HG03342 (cell line): ENCODE data around the gene RELT.
A peak's percentile ranks its signal among the peaks of the same experiment; 100 is the strongest.

Experiments used
- ATAC-seq: cut with Tn5 transposase; IDR thresholded peaks from one replicate; pipeline ENCODE4 v1.9.1; 2021; ENCODE audit warnings: mild to moderate bottlenecking, moderate library complexity; ENCODE audit not compliant: unreplicated experiment

The RELT gene

GRCh38 chr11:73376160-73376802 is at the start of gene RELT:
TSS of gene RELT (plus strand) at chr11:73376399. CDS start at chr11:73389137, 12,738 bp downstream.
- ATAC-seq, result peak; percentile 76

- no peak for ATAC-seq
These were observed 49.0 kb upstream of the RELT start for GRCh38 chr11:73326929-73327811.

- ATAC-seq, result no peak
These were observed 48.3 kb upstream of the RELT start for GRCh38 chr11:73327812-73328364.

GRCh38 chr11:73330569-73331093 is 45.6 kb upstream of the RELT start:
- ATAC-seq, result no peak

GRCh38 chr11:73331138-73331916 is 44.9 kb upstream of the RELT start:
- ATAC-seq, result no peak

- no peak for ATAC-seq
These were observed 43.0 kb upstream of the RELT start for GRCh38 chr11:73333173-73333572.

GRCh38 chr11:73333640-73334383 is 42.4 kb upstream of the RELT start:
- ATAC-seq, result no peak

- no peak for ATAC-seq
These were observed 41.6 kb upstream of the RELT start for GRCh38 chr11:73334384-73335203.

GRCh38 chr11:73335204-73335923 is 40.8 kb upstream of the RELT start:
- ATAC-seq, result no peak

GRCh38 chr11:73337846-73338245 is 38.4 kb upstream of the RELT start:
- ATAC-seq, result no peak

GRCh38 chr11:73338279-73338678 is 37.9 kb upstream of the RELT start:
- no peak for ATAC-seq

GRCh38 chr11:73340164-73340563 is 36.0 kb upstream of the RELT start:
- no peak for ATAC-seq

- no peak for ATAC-seq
These were observed 33.6 kb upstream of the RELT start for GRCh38 chr11:73342633-73343032.

GRCh38 chr11:73343076-73343873 is 32.9 kb upstream of the RELT start:
- ATAC-seq, result no peak

GRCh38 chr11:73344191-73344607 is 32.0 kb upstream of the RELT start:
- ATAC-seq, result no peak

GRCh38 chr11:73345481-73346160 is 30.6 kb upstream of the RELT start:
- no peak for ATAC-seq

- no peak for ATAC-seq
These were observed 29.8 kb upstream of the RELT start for GRCh38 chr11:73346186-73346935.
